Panc1 (cell line): Measurements from ENCODE around the gene MOB2. TPM values are rescaled to one million over a fixed set of nuclear protein-coding genes. Genes with fewer than 3 reads are reported as not detected.

ENCODE experiments used
- ATAC-seq: fragments of 200-7000 bp; cut with Tn5 transposase; 2 replicates; pipeline ENCODE4 v1.9.1; 2020; ENCODE audit warnings: mild to moderate bottlenecking, moderate library complexity
- BruUV-seq: library from RNA; stranded (reverse); fragments of 400-500 nt; replicated peaks from 2 replicates; lab custom pipeline; 2021; lab: Mats Ljungman, UMichigan
- CTCF ChIA-PET: fragments of 300-600 bp; sonication (Branson Sonifier 250); formaldehyde crosslinking; loops from one replicate; lab custom pipeline; 2022; ENCODE audit warnings: antibody characterized with exemption; lab: Charles Lee
- POLR2A ChIA-PET: fragments of 300-600 bp; sonication (Branson Sonifier 250); formaldehyde crosslinking; loops from one replicate; lab custom pipeline; 2022; ENCODE audit warnings: antibody characterized with exemption; lab: Charles Lee
- DNase-seq: peaks from one replicate; pipeline ENCODE4 v3.0.0-alpha.2; 2010; ENCODE audit warnings: low read depth, low spot score
- H3K27ac ChIP-seq: 2 replicates; pipeline ENCODE4 v1.5.1; 2011; ENCODE audit warnings: mild to moderate bottlenecking, low read length, inconsistent platforms
- H3K27me3 ChIP-seq: fragments of 200-500 bp; sonication (Bioruptor generic); 2 replicates; pipeline ENCODE4 v1.6.0; 2014; ENCODE audit warnings: low read length, inconsistent platforms; ENCODE audit not compliant: control insufficient read depth, insufficient read depth
- H3K36me3 ChIP-seq: fragments of 200-500 bp; sonication (Bioruptor generic); 2 replicates; pipeline ENCODE4 v1.5.1; 2014; ENCODE audit warnings: inconsistent platforms, mild to moderate bottlenecking, low read length, moderate library complexity; ENCODE audit not compliant: control insufficient read depth, insufficient read depth
- H3K4me1 ChIP-seq: 2 replicates; pipeline ENCODE4 v1.5.1; 2011; ENCODE audit warnings: inconsistent platforms, mild to moderate bottlenecking, low read length, moderate library complexity; ENCODE audit not compliant: control insufficient read depth, insufficient read depth
- H3K4me3 ChIP-seq, 2 experiments: 2 replicates each; pipeline ENCODE4 v1.5.1; 2011 to 2012; ENCODE audit warnings: low read depth in 2 of 2, low read length in 2 of 2, mild to moderate bottlenecking in 2 of 2, inconsistent platforms in 1 of 2, moderate library complexity in 1 of 2
- H3K9me3 ChIP-seq: fragments of 200-500 bp; sonication (Bioruptor generic); 2 replicates; pipeline ENCODE4 v1.5.1; 2014; ENCODE audit warnings: low read depth, mild to moderate bottlenecking, inconsistent platforms, low read length, moderate library complexity; ENCODE audit not compliant: control insufficient read depth, insufficient read depth
- CTCF ChIP-seq: fragments of 450-650 bp; IDR thresholded peaks from 2 replicates; pipeline ENCODE4 v1.5.1; 2017; ENCODE audit warnings: mild to moderate bottlenecking
- POLR2AphosphoS5 ChIP-seq: IDR thresholded peaks from 2 replicates; pipeline ENCODE4 v1.6.1; 2012; ENCODE audit warnings: mild to moderate bottlenecking, low read depth, low read length, moderate library complexity
- REST ChIP-seq, 2 experiments: IDR thresholded peaks; 2 replicates each; pipeline ENCODE4 v1.6.1; 2011 to 2012; ENCODE audit warnings: low read depth in 2 of 2, control low read depth in 1 of 2, low read length in 1 of 2, mild to moderate bottlenecking in 1 of 2, moderate library complexity in 1 of 2; ENCODE audit not compliant: insufficient read depth in 1 of 2
- SIN3A ChIP-seq: IDR thresholded peaks from 2 replicates; pipeline ENCODE4 v1.6.1; 2012; ENCODE audit warnings: low read depth, mild to moderate bottlenecking, low read length, moderate library complexity, borderline replicate concordance; ENCODE audit not compliant: insufficient read depth
- TCF7L2 ChIP-seq: IDR thresholded peaks from 2 replicates; pipeline ENCODE4 v1.6.1; 2011; ENCODE audit warnings: mild to moderate bottlenecking, low read depth, low read length, inconsistent platforms
- in situ Hi-C: cut with HindIII; loops from 2 replicates; pipeline ENCODE4 v1.10.0; 2016; ENCODE audit warnings: low sequenced_read_pairs, low pct_unique_long_range_greater_than_20kb
- intact Hi-C: fragments of 100-400 bp; cut with micrococcal nuclease; formaldehyde crosslinking; loops from one replicate; pipeline ENCODE4 v1.10.0; 2022; ENCODE audit not compliant: unreplicated experiment
- total RNA-seq: library from RNA; stranded (reverse); gene quantifications from one replicate; pipeline ENCODE4 v1.2.1, GENCODE V29; 2021; ENCODE audit not compliant: unreplicated experiment

The MOB2 gene
- total RNA-seq, 1 experiment from 2014 or later: 51.2 TPM

GRCh38 chr11:1473786-1474185 is 12.8 kb downstream of the MOB2 start:
- H3K27ac ChIP-seq: no peak overlapping the region
- no peaks in the 10 kb centered on the region for H3K36me3 ChIP-seq
- in situ Hi-C loops: no loop called here
- DNase-seq: no peak
- ChIA-PET POLR2A (no interaction called here), CTCF (no interaction called here)
- H3K27me3 ChIP-seq: no peaks in the 10 kb centered on the region
- no peaks in the 10 kb centered on the region for H3K9me3 ChIP-seq
- TF ChIP-seq POLR2AphosphoS5 (no peak), TCF7L2 (no peak), CTCF (no peak), SIN3A (no peak), REST (IDR thresholded peaks at IDR 0.05; ENCODE audit: insufficient read depth in 1 of 2, low read depth in 2 of 2, low read length in 1 of 2) (no peak)
- H3K4me3 ChIP-seq: no peak overlapping the region
- BruUV-seq: no TSS peak
- no peaks in the 10 kb centered on the region for H3K4me1 ChIP-seq
- no peak for ATAC-seq
- intact Hi-C loops: no loop called here

GRCh38 chr11:1473011-1473628 is 13.5 kb downstream of the MOB2 start:
- Histone ChIP-seq H3K27me3 (no peaks in the 10 kb centered on the region), H3K27ac (no peak overlapping the region), H3K36me3 (no peaks in the 10 kb centered on the region), H3K4me3 (no peak overlapping the region), H3K4me1 (no peaks in the 10 kb centered on the region), H3K9me3 (no peaks in the 10 kb centered on the region)
- intact Hi-C loops (no loop called here), in situ Hi-C loops (no loop called here)
- DNase-seq (no peak), ATAC-seq (no peak)
- ChIA-PET CTCF (no interaction called here), POLR2A (no interaction called here)
- TF ChIP-seq REST (IDR thresholded peaks at IDR 0.05; ENCODE audit: insufficient read depth in 1 of 2, low read depth in 2 of 2, low read length in 1 of 2) (no peak), POLR2AphosphoS5 (no peak), SIN3A (no peak), CTCF (no peak), TCF7L2 (no peak)
- no TSS peak for BruUV-seq
